Osteocyte (in vitro differentiated cells): Measurements from ENCODE around the gene PACS1. TPM values are rescaled to one million over a fixed set of nuclear protein-coding genes. Genes with fewer than 3 reads are reported as not detected.
"Not testable (repeated sequence)": the region's sequence is repeated elsewhere in the genome, so short reads cannot be mapped to it uniquely, and the experiment has no call there.

Source experiments
- DNase-seq: peaks from one replicate; pipeline ENCODE4 v3.0.0; 2021; ENCODE audit warnings: mixed read lengths; ENCODE audit not compliant: unreplicated experiment; ENCODE audit errors: extremely low spot score
- H3K27ac Mint-ChIP-seq: one replicate; pipeline ENCODE4 v1.8.0; 2021; ENCODE audit warnings: mild to moderate bottlenecking, mixed read lengths; ENCODE audit not compliant: unreplicated experiment
- H3K27me3 Mint-ChIP-seq: one replicate; pipeline ENCODE4 v1.8.0; 2021; ENCODE audit warnings: mixed read lengths; ENCODE audit not compliant: unreplicated experiment
- H3K36me3 Mint-ChIP-seq: one replicate; pipeline ENCODE4 v1.8.0; 2021; ENCODE audit warnings: mixed read lengths; ENCODE audit not compliant: unreplicated experiment
- H3K4me1 Mint-ChIP-seq: one replicate; pipeline ENCODE4 v1.8.0; 2021; ENCODE audit warnings: mixed read lengths; ENCODE audit not compliant: unreplicated experiment
- H3K4me3 Mint-ChIP-seq: one replicate; pipeline ENCODE4 v1.8.0; 2021; ENCODE audit warnings: mild to moderate bottlenecking, moderate library complexity, mixed read lengths; ENCODE audit not compliant: unreplicated experiment
- H3K9me3 Mint-ChIP-seq: one replicate; pipeline ENCODE4 v1.8.0; 2021; ENCODE audit warnings: mixed read lengths; ENCODE audit not compliant: unreplicated experiment
- total RNA-seq: library from RNA; stranded (reverse); gene quantifications from 2 replicates; pipeline ENCODE4 v1.2.1, GENCODE V29; 2021
- TF ChIP-seq, protein P1 (sequence below): fragments of 200-600 bp; sonication (generic); IDR thresholded peaks from 2 replicates; pipeline ENCODE4 v1.5.0; 2021; ENCODE audit warnings: antibody characterized with exemption, mild to moderate bottlenecking, moderate library complexity

Gene PACS1
- total RNA-seq, 1 donor from 2014 or later: 83.8 TPM

GRCh38 chr11:66112601-66113499 lies 42.8 kb downstream of the PACS1 start:
- no peak overlapping the region for H3K4me3 Mint-ChIP-seq
- no peaks in the 10 kb centered on the region for H3K9me3 Mint-ChIP-seq
- DNase-seq: peak; percentile 46
- H3K27me3 Mint-ChIP-seq: no peaks in the 10 kb centered on the region
- TF ChIP-seq, protein P1, sequence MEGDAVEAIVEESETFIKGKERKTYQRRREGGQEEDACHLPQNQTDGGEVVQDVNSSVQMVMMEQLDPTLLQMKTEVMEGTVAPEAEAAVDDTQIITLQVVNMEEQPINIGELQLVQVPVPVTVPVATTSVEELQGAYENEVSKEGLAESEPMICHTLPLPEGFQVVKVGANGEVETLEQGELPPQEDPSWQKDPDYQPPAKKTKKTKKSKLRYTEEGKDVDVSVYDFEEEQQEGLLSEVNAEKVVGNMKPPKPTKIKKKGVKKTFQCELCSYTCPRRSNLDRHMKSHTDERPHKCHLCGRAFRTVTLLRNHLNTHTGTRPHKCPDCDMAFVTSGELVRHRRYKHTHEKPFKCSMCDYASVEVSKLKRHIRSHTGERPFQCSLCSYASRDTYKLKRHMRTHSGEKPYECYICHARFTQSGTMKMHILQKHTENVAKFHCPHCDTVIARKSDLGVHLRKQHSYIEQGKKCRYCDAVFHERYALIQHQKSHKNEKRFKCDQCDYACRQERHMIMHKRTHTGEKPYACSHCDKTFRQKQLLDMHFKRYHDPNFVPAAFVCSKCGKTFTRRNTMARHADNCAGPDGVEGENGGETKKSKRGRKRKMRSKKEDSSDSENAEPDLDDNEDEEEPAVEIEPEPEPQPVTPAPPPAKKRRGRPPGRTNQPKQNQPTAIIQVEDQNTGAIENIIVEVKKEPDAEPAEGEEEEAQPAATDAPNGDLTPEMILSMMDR: no peak
- peak overlapping the region; percentile 81 for H3K27ac Mint-ChIP-seq
- no peaks in the 10 kb centered on the region for H3K36me3 Mint-ChIP-seq
- peaks cover 45% of the 10 kb centered on the region for H3K4me1 Mint-ChIP-seq

DNA sequence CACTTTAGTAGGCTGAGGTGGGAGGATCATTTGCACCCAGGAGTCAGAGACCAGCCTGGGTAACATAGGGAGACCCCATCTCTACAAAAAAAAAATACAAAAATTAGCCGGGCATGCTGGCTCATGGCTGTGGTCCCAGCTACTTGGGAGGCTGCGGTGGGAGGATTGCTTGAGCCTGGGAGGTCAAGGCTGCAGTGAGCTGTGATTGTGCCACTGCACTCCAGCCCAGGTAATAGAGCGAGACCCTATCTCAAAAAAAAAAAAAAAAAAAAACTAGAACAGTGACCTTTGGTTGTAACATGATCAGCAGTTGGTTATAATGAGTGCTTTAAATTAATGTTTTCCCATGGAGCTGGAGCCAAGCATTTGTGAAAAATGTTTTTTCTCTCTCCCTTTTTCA lies 44.9 kb downstream of the PACS1 start:
- H3K27me3 Mint-ChIP-seq, H3K36me3 Mint-ChIP-seq, H3K4me3 Mint-ChIP-seq, H3K9me3 Mint-ChIP-seq, H3K27ac Mint-ChIP-seq: not testable (repeated sequence)
- H3K4me1 Mint-ChIP-seq: peaks cover 63% of the 10 kb centered on the region
- peak; percentile 27 for DNase-seq

DNA sequence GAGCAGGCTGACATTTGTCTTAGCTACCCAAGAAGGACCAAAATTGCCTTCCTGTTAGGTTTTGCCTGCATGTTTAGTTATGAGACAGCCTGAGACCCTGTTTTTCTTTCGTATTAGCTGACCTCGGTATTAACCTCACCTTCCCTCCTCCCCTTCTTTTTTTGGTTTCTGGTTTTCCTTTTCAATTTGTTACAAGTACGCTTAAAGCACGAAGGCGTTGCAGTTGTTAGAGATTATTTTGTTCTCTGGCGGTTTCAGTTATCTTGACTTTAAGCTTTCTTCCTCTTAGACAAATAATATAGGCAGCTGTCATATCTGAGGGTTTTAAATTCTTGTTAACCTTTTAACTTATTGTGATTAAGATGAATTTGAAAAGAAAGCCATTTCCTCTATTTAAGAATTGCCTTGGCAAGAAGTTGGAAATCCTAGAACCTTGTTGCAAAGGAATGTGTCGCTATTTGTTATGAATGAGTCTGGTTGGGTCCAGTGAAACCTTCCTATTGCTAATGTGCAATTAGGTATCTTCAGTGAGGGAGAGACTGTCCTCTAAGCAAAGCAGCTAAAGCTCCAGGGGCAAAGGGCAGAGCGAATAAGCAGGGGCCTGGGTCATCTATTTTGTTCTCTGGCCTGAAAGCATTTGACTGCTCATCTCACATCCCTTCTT lies 45.7 kb downstream of the PACS1 start:
- Mint-ChIP-seq H3K4me3 (no peak overlapping the region), H3K27me3 (no peaks in the 10 kb centered on the region), H3K4me1 (peaks cover 66% of the 10 kb centered on the region), H3K27ac (peak overlapping the region; percentile 20), H3K9me3 (no peaks in the 10 kb centered on the region), H3K36me3 (no peaks in the 10 kb centered on the region)
- TF ChIP-seq, protein P1: no peak
- DNase-seq: peak; percentile 10

GRCh38 chr11:66116576-66117361 lies 46.7 kb downstream of the PACS1 start:
- Mint-ChIP-seq H3K4me3 (no peak overlapping the region), H3K27me3 (no peaks in the 10 kb centered on the region), H3K36me3 (no peaks in the 10 kb centered on the region), H3K9me3 (no peaks in the 10 kb centered on the region), H3K4me1 (peaks cover 71% of the 10 kb centered on the region), H3K27ac (no peak overlapping the region)
- TF ChIP-seq, protein P1: no peak
- peak; percentile 36 for DNase-seq

DNA sequence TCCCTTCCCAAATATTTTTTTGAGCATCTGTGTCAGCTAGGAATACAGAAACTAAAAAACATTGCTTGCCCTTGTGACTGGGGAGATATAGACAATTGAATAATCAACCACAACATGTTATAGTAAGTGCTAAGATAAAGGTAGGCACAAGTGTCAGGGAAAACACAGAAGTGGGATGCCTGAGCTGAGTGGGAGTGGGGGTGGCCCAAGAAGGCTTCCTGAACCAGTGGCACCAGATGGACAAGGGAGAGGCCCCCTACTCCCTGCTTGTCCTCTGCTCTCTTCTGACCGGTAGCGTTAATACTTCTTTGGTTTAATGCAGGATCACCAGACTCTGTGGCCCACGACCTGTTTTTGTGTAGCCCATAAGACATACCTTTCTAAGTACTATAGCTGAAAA lies 48.8 kb downstream of the PACS1 start:
- Mint-ChIP-seq H3K27ac (peak overlapping the region; percentile 82), H3K4me3 (no peak overlapping the region), H3K4me1 (peaks cover 50% of the 10 kb centered on the region)

More for the DNA sequence above, 48.8 kb downstream of the PACS1 start:
- no peaks in the 10 kb centered on the region for H3K9me3 Mint-ChIP-seq
- TF ChIP-seq, protein P1: no peak
- H3K36me3 Mint-ChIP-seq: no peaks in the 10 kb centered on the region
- DNase-seq: no peak
- H3K27me3 Mint-ChIP-seq: no peaks in the 10 kb centered on the region
